ENCODE measurements around the gene ZBTB24. TPM values are rescaled to one million over a fixed set of nuclear protein-coding genes. Genes with fewer than 3 reads are reported as not detected.

The ZBTB24 gene
- total RNA-seq, 1 experiment from 2014 or later, result 10.4 TPM

GRCh38 chr6:109486068-109486467 is 3.0 kb upstream of the ZBTB24 start:
- Mint-ChIP-seq H3K27me3 (ENCODE audit: insufficient read depth, unreplicated experiment) (no peaks in the 10 kb centered on the region), H3K4me3 (ENCODE audit: unreplicated experiment) (no peak overlapping the region), H3K4me1 (ENCODE audit: insufficient read depth, unreplicated experiment) (peaks cover 5% of the 10 kb centered on the region), H3K27ac (ENCODE audit: low read depth, unreplicated experiment) (no peak overlapping the region), H3K36me3 (ENCODE audit: insufficient read depth, unreplicated experiment) (peaks cover 18% of the 10 kb centered on the region), H3K9me3 (ENCODE audit: unreplicated experiment) (no peaks in the 10 kb centered on the region)
- no TSS peak for BruUV-seq (replicated peaks)
- intact Hi-C loops (cut with micrococcal nuclease), result no loop called here
- ChIA-PET POLR2A (no interaction called here), CTCF (interaction anchor here (0.5 to 1.2 kb wide), 3 partner anchors 9 to 627 kb away, joined by 3 read pairs; no protein-coding TSS in a partner anchor)
- peak; percentile 49 for DNase-seq (ENCODE audit: unreplicated experiment)
- no peak for TF ChIP-seq CTCF (IDR thresholded peaks at IDR 0.05; ENCODE audit: unreplicated experiment)

GRCh38 chr6:109485266-109485935 is 2.4 kb upstream of the ZBTB24 start:
- no TSS peak for BruUV-seq (replicated peaks)
- no peak overlapping the region for H3K4me3 Mint-ChIP-seq (ENCODE audit: unreplicated experiment)
- H3K4me1 Mint-ChIP-seq (ENCODE audit: insufficient read depth, unreplicated experiment), result peaks cover 12% of the 10 kb centered on the region
- CTCF ChIA-PET, result interaction anchor here (0.6 to 1.2 kb wide), 4 partner anchors 10 to 907 kb away, joined by 3 to 4 read pairs (median 3); no protein-coding TSS in a partner anchor
- intact Hi-C loops (cut with micrococcal nuclease), result no loop called here
- no peak for DNase-seq (ENCODE audit: unreplicated experiment)
- no peaks in the 10 kb centered on the region for H3K9me3 Mint-ChIP-seq (ENCODE audit: unreplicated experiment)
- TF ChIP-seq CTCF (IDR thresholded peaks at IDR 0.05; ENCODE audit: unreplicated experiment), result no peak
- no peaks in the 10 kb centered on the region for H3K27me3 Mint-ChIP-seq (ENCODE audit: insufficient read depth, unreplicated experiment)
- POLR2A ChIA-PET, result interaction anchor here (0.8 kb wide), 2 partner anchors 97 to 1397 kb away, joined by 3 read pairs; no protein-coding TSS in a partner anchor
- H3K36me3 Mint-ChIP-seq (ENCODE audit: insufficient read depth, unreplicated experiment), result peaks cover 25% of the 10 kb centered on the region
- no peak overlapping the region for H3K27ac Mint-ChIP-seq (ENCODE audit: low read depth, unreplicated experiment)

GRCh38 chr6:109484122-109484521 is 1.1 kb upstream of the ZBTB24 start:
- Mint-ChIP-seq H3K4me3 (ENCODE audit: unreplicated experiment) (peak overlapping the region; percentile 89), H3K27ac (ENCODE audit: low read depth, unreplicated experiment) (peak overlapping the region; percentile 31), H3K4me1 (ENCODE audit: insufficient read depth, unreplicated experiment) (peaks cover 16% of the 10 kb centered on the region), H3K27me3 (ENCODE audit: insufficient read depth, unreplicated experiment) (no peaks in the 10 kb centered on the region), H3K9me3 (ENCODE audit: unreplicated experiment) (no peaks in the 10 kb centered on the region), H3K36me3 (ENCODE audit: insufficient read depth, unreplicated experiment) (peaks cover 34% of the 10 kb centered on the region)
- POLR2A ChIA-PET, result no interaction called here
- intact Hi-C loops (cut with micrococcal nuclease), result no loop called here
- no peak for DNase-seq (ENCODE audit: unreplicated experiment)
- BruUV-seq (replicated peaks), result no TSS peak
- CTCF ChIA-PET, result interaction anchor here (0.6 kb wide), 1 partner anchor 556 kb away, joined by 3 read pairs; no protein-coding TSS in a partner anchor
- no peak for TF ChIP-seq CTCF (IDR thresholded peaks at IDR 0.05; ENCODE audit: unreplicated experiment)

GRCh38 chr6:109483735-109484057 is 677 bp upstream of the ZBTB24 start:
- H3K27me3 Mint-ChIP-seq (ENCODE audit: insufficient read depth, unreplicated experiment), result no peaks in the 10 kb centered on the region
- intact Hi-C loops (cut with micrococcal nuclease), result loop anchor here (2.0 kb wide), 1 partner anchor 43 kb away; the partner anchor contains the start of genes PPIL6 and SMPD2
- no peak for TF ChIP-seq CTCF (IDR thresholded peaks at IDR 0.05; ENCODE audit: unreplicated experiment)
- H3K4me1 Mint-ChIP-seq (ENCODE audit: insufficient read depth, unreplicated experiment), result peaks cover 20% of the 10 kb centered on the region
- BruUV-seq (replicated peaks), result no TSS peak
- H3K9me3 Mint-ChIP-seq (ENCODE audit: unreplicated experiment), result no peaks in the 10 kb centered on the region
- POLR2A ChIA-PET, result no interaction called here
- peak overlapping the region; percentile 31 for H3K27ac Mint-ChIP-seq (ENCODE audit: low read depth, unreplicated experiment)
- H3K36me3 Mint-ChIP-seq (ENCODE audit: insufficient read depth, unreplicated experiment), result peaks cover 38% of the 10 kb centered on the region
- DNase-seq (ENCODE audit: unreplicated experiment), result no peak
- peak overlapping the region; percentile 89 for H3K4me3 Mint-ChIP-seq (ENCODE audit: unreplicated experiment)
- CTCF ChIA-PET, result no interaction called here

All from MCF 10A (cell line).